ENCODE measurements around the gene GATA3. TPM values are rescaled to one million over a fixed set of nuclear protein-coding genes. Genes with fewer than 3 reads are reported as not detected.

Gene GATA3
- total and polyA plus RNA-seq, 2 of the 8 experiments (the other 6 are each of a cell fraction or from before 2014, with no cell fraction given) = 0.02 to 0.43 TPM

DNA sequence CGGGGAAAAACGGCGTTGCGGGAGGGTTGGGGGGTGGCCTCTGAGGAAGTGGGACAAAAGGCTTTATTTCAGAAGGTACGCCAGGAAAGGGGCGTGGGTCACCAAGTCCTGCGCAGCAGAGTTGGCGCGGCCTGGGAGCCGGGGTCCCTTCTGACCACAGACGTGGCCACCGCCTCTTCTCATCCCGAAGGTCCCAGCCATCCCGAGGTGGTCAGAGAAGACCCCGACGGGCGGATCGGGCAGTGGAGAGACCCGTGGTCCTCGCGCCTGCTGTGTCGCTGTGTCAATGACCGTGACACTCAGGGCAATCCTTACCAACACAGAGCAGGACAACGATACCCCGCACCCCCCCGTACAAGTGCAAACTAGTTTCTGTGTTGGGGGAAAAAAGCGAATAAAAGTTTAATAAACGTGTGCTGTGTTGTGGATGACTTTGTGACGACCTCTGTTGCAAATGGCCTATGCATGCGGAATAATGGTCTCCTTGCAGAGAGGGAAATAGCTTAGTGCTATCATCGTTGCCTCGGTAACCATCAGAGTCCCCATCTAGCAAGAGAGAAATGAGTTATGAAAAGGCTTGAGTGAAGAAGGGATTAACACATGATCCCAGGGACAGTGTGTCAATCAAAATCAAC, 19.4 kb upstream of the GATA3 start (continued):
- TF ChIP-seq BRCA1 (IDR thresholded peaks at IDR 0.05; ENCODE audit: low read depth, low read length) = no peak
- TF ChIP-seq TCF12 (IDR thresholded peaks at IDR 0.05; ENCODE audit: low read depth, low read length) = no peak
- TF ChIP-seq EZH2 (IDR thresholded peaks at IDR 0.05; ENCODE audit: low read depth, low read length, severe bottlenecking) = peak; percentile 94
- TF ChIP-seq CEBPB (IDR thresholded peaks at IDR 0.05; ENCODE audit: low read depth, low read length) = no peak
- no peak for TF ChIP-seq KDM4A (IDR thresholded peaks at IDR 0.05; ENCODE audit: low read depth, low read length, severe bottlenecking)
- TF ChIP-seq MAFK (IDR thresholded peaks at IDR 0.05; ENCODE audit: low read depth, low read length) = no peak
- TF ChIP-seq POLR2AphosphoS5 (IDR thresholded peaks at IDR 0.05; ENCODE audit: low read depth, low read length) = no peak
- no peak for TF ChIP-seq NANOG (IDR thresholded peaks at IDR 0.05; ENCODE audit: insufficient read depth, low read depth, low read length, poor library complexity, severe bottlenecking)
- peak; percentile 96 for TF ChIP-seq SUZ12 (IDR thresholded peaks at IDR 0.05; ENCODE audit: low read length)
- TF ChIP-seq SP4 (IDR thresholded peaks at IDR 0.05; ENCODE audit: low read length) = no peak
- no peak for TF ChIP-seq RFX5 (IDR thresholded peaks at IDR 0.05; ENCODE audit: borderline replicate concordance, low read depth, low read length)
- no peak for TF ChIP-seq CHD2 (IDR thresholded peaks at IDR 0.05; ENCODE audit: low read length)

Data from H1 (cell line).